ENCODE data around the gene SBNO2. TPM values are rescaled to one million over a fixed set of nuclear protein-coding genes. Genes with fewer than 3 reads are reported as not detected.
A peak's percentile ranks its signal among the peaks of the same experiment; 100 is the strongest.

The SBNO2 gene
- total RNA-seq, 6 experiments from 2014 or later = 21.5 to 54.4 (median 25.5) TPM

DNA sequence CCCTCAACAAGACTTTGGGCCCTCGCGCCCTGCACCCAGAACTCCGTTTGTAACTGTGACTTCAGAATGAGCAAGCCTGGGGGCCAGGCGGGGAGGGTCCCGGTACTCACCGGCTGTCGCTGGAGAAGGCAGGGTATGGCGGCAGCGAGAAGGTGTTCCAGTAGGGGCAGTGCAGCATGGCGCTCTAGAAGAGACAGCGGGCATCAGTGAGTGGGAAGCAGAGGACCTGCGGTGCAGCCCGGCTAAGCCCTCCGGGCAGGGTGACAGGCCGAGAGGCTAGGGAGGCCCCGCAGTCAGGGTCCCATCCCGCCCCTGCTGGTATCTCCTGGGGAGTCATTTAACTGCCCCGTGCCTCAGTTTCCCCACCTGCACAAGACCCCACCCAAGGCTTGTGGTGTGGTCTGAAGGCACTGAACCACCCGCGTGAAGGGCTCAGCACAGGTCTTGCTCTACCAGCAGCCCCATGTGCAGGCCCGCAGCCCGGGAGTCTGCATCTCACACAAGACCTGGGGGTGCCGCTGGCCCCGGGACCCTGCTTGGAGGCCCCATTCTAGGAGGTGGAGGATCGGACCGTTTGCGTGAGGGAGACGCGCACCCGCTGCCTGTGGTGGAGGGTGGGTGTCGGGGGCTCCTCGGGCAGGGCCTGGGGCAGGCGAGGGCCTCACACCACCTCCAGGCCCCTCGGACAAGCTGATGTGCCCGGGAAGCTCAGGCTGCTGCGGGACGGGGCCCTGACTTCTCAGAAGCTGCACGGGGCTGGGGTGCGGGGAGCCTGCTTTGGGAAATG, 24.6 kb downstream of the SBNO2 start:
- Histone ChIP-seq H3K9me3 (no peaks in the 10 kb centered on the region), H3K4me1 (peaks cover 0 to 8% (median under 1%) of the 10 kb centered on the region in 4 donors), H3K4me3 (no peak overlapping the region), H3K36me3 (peaks cover 0 to 16% (median 14%) of the 10 kb centered on the region in 4 donors), H3K27me3 (no peaks in the 10 kb centered on the region), H3K27ac (no peak overlapping the region)
- peak in 2 of 3 donors; percentile 23 to 50 for DNase-seq
- TF ChIP-seq, protein P1, sequence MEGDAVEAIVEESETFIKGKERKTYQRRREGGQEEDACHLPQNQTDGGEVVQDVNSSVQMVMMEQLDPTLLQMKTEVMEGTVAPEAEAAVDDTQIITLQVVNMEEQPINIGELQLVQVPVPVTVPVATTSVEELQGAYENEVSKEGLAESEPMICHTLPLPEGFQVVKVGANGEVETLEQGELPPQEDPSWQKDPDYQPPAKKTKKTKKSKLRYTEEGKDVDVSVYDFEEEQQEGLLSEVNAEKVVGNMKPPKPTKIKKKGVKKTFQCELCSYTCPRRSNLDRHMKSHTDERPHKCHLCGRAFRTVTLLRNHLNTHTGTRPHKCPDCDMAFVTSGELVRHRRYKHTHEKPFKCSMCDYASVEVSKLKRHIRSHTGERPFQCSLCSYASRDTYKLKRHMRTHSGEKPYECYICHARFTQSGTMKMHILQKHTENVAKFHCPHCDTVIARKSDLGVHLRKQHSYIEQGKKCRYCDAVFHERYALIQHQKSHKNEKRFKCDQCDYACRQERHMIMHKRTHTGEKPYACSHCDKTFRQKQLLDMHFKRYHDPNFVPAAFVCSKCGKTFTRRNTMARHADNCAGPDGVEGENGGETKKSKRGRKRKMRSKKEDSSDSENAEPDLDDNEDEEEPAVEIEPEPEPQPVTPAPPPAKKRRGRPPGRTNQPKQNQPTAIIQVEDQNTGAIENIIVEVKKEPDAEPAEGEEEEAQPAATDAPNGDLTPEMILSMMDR (IDR thresholded peaks at IDR 0.05) = no peak
- no peak for TF ChIP-seq POLR2A (IDR thresholded peaks at IDR 0.05)
- ATAC-seq = no peak
- intact Hi-C loops (cut with DNase I) = no loop called here
- 92% methylated on average over 4 of the region's 39 CpGs for WGBS (ENCODE audit: insufficient coverage, low coverage, low lambda C conversion rate, missing lambda C conversion rate)

DNA sequence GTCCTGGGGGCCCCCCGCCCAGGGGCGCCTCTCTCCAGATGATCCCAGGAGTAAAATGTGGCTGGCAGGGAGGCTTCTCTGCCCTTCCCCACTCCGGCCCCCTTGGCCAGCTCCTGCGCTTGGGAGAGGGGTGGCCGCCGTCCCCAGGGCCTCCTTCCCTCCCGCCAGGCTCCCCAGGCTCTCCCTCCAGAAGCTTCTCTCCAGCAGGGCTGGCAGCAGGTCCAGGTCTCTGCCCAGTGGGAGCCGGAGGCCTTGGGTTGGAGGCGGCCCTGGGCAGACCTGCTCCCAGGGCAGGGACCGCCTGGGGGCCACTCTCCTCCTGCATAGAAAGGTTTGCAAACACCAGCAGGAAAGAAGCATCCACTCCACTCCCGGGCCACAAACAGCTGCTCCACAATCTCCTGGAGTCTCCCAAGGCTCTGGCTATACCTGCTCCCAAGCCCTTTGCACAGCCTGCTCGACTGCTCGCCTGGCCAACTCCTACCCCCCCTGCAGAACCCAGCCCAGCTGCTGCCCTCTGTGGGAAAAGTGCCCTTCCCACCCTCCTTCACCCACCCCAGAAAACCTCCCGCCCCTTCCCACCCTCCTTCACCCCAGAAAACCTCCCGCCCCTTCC, 26.0 kb downstream of the SBNO2 start:
- no peaks in the 10 kb centered on the region for H3K9me3 ChIP-seq
- 83% methylated on average over 1 of the region's 15 CpGs for WGBS (ENCODE audit: insufficient coverage, low coverage, low lambda C conversion rate, missing lambda C conversion rate)
- H3K27me3 ChIP-seq = no peaks in the 10 kb centered on the region
- DNase-seq (no peak), ATAC-seq (no peak)
- no peak overlapping the region for H3K4me3 ChIP-seq
- H3K4me1 ChIP-seq = no peaks in the 10 kb centered on the region
- peaks cover 0 to 16% (median 15%) of the 10 kb centered on the region in 4 donors for H3K36me3 ChIP-seq
- intact Hi-C loops (cut with DNase I) = no loop called here
- no peak for TF ChIP-seq POLR2A (IDR thresholded peaks at IDR 0.05)
- TF ChIP-seq, protein P1 (IDR thresholded peaks at IDR 0.05) = no peak
- no peak overlapping the region for H3K27ac ChIP-seq

DNA sequence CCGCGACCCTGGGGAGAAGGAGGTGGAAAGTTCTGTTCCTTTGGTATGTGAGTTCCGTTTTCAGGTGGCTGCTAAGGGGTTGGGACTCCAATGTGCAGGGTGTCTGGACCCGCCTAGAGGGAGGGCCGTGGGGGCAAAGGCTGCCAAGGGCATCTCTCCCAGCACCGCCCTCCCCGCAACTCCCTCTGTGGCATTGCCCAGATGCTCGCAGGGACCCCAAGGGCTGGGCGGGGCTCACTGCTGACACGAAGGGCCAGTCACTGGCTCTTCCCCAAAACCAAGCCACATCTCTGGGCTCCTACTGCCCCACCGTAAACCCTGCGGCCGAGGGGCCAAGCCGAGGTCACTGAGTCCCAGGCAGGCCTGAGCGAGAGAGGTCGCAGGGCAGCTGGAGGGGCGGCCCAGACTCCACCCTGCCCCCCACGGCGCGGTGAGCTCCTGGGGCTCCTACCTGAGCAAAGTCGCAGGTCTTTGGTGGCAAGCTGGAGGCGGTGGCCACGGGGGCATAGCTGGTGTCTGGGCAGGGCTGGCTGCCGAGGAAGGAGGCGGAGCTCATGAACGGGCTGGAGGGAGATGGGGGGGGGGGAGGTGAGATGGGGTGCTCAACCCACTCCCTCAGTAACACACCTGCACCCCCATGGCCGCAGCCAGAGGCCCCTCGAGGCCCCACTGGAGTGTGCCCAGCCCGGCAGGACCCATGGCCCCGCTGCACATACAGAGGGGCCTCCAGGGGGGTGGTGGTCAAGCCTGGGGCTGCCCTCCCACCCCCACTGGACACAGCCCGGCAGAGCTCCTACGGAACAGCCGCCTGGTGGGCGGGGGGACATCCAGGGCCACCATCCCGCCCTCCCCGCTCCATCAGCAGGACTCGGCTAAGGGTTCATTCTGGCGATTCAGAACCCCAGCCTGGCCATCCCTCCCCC, 26.9 kb downstream of the SBNO2 start:
- Histone ChIP-seq H3K9me3 (no peaks in the 10 kb centered on the region), H3K4me1 (no peaks in the 10 kb centered on the region), H3K36me3 (peaks cover 0 to 14% (median 10%) of the 10 kb centered on the region in 4 donors), H3K27me3 (no peaks in the 10 kb centered on the region), H3K4me3 (no peak overlapping the region), H3K27ac (no peak overlapping the region)
- no peak for ATAC-seq
- WGBS (ENCODE audit: insufficient coverage, low coverage, low lambda C conversion rate, missing lambda C conversion rate) = 33% methylated on average over 1 of the region's 38 CpGs
- peak in 1 of 3 donors; percentile 48 for DNase-seq
- TF ChIP-seq, protein P1 (IDR thresholded peaks at IDR 0.05) = no peak
- no peak for TF ChIP-seq POLR2A (IDR thresholded peaks at IDR 0.05)
- intact Hi-C loops (cut with DNase I) = no loop called here

DNA sequence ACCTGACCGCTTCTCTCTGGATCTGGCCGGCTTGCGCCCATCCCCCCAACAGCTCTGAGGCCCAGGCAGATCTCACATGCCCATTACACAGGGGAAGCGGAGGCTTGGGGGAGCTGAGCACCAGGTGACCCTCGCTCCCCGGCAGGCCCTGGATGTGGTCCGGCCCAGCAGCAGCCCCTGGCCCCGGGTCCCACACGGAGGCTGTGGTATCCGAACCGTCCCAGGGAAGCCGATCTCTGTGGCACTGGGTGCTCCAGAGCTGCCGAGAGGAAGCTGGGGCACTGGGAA, 27.7 kb downstream of the SBNO2 start:
- WGBS (ENCODE audit: insufficient coverage, low coverage, low lambda C conversion rate, missing lambda C conversion rate) = 96% methylated on average over 4 of the region's 13 CpGs

More for the DNA sequence above, 27.7 kb downstream of the SBNO2 start:
- no peak for ATAC-seq
- no peak for DNase-seq
- no peak for TF ChIP-seq POLR2A (IDR thresholded peaks at IDR 0.05)
- TF ChIP-seq, protein P1 (IDR thresholded peaks at IDR 0.05) = no peak
- Histone ChIP-seq H3K36me3 (peaks cover 0 to 7% (median 5%) of the 10 kb centered on the region in 4 donors), H3K9me3 (no peaks in the 10 kb centered on the region), H3K27ac (no peak overlapping the region), H3K4me1 (no peaks in the 10 kb centered on the region), H3K4me3 (no peak overlapping the region), H3K27me3 (no peaks in the 10 kb centered on the region)
- intact Hi-C loops (cut with DNase I) = no loop called here

Measured in right lobe of liver (tissue), 6 donors.